HepG2 (cell line): ENCODE data around the gene SLIRP. TPM values are rescaled to one million over a fixed set of nuclear protein-coding genes. Genes with fewer than 3 reads are reported as not detected.

ENCODE experiments used
- DNMT3B ChIP-seq: conservative IDR thresholded peaks from 2 replicates; pipeline ENCODE4 v1.6.1; 2016; ENCODE audit warnings: missing biosample characterization, control low read depth
- E2F1 ChIP-seq: sonication (generic); formaldehyde crosslinking; IDR thresholded peaks from 2 replicates; pipeline ENCODE4 v1.5.0; 2020; ENCODE audit warnings: missing genetic modification reagents
- FOXP4 ChIP-seq: sonication (generic); formaldehyde crosslinking; IDR thresholded peaks from 2 replicates; pipeline ENCODE4 v1.4.0; 2020; ENCODE audit warnings: missing genetic modification reagents
- GABPA ChIP-seq, 2 experiments: IDR thresholded peaks; 2 replicates each; pipeline ENCODE4 v1.6.1; 2011 to 2016; ENCODE audit warnings: low read depth in 2 of 2, low read length in 1 of 2, missing biosample characterization in 1 of 2, missing genetic modification characterization in 1 of 2
- HBP1 ChIP-seq: IDR thresholded peaks from 2 replicates; pipeline ENCODE4 v1.6.1; 2016; ENCODE audit warnings: low read depth, control low read depth
- MNT ChIP-seq: fragments of 450-650 bp; IDR thresholded peaks from 2 replicates; pipeline ENCODE4 v1.6.1; 2016
- NFAT5 ChIP-seq: sonication (generic); formaldehyde crosslinking; IDR thresholded peaks from 2 replicates; pipeline ENCODE4 v1.4.0; 2020; ENCODE audit warnings: missing genetic modification reagents
- SMAD1 ChIP-seq: sonication (generic); formaldehyde crosslinking; IDR thresholded peaks from 2 replicates; pipeline ENCODE4 v1.4.0; 2020; ENCODE audit warnings: missing genetic modification reagents, low read depth, mild to moderate bottlenecking, borderline replicate concordance
- SYNCRIP ChIP-seq: fragments of 200-400 bp; formaldehyde crosslinking; IDR thresholded peaks from 2 replicates; pipeline ENCODE4 v1.6.1; 2018; ENCODE audit warnings: mild to moderate bottlenecking, low read depth, low read length; ENCODE audit not compliant: insufficient read depth
- ZBTB2 ChIP-seq: sonication (generic); formaldehyde crosslinking; IDR thresholded peaks from 2 replicates; pipeline ENCODE4 v1.8.0; 2022; ENCODE audit warnings: low read depth, missing genetic modification reagents
- ZNF33A ChIP-seq: sonication (generic); formaldehyde crosslinking; IDR thresholded peaks from 2 replicates; pipeline ENCODE4 v1.5.1; 2020; ENCODE audit warnings: missing genetic modification reagents, mild to moderate bottlenecking, moderate library complexity, borderline replicate concordance
- polyA plus RNA-seq, 8 experiments: library from polyadenylated mRNA; depleted of rRNA in 3 of 8; stranded (reverse) in 7 of 8; unstranded in 1 of 8; fragments of >200 nt; fragmentation: Illumina TruSeq in 4 of 8; extraction: Trizol in 4 of 8; gene quantifications; 2 replicates each; pipeline versions ENCODE4 v1.2.1 to v1.2.3, GENCODE V29; 2011 to 2016; ENCODE audit warnings: low read depth in 4 of 8, missing spikeins in 1 of 8, mixed read lengths in 1 of 8; ENCODE audit not compliant: insufficient read depth in 1 of 8
- total RNA-seq, 5 experiments: library from RNA; depleted of rRNA; stranded (reverse); fragments of >200 nt; fragmentation: Illumina TruSeq; extraction: Trizol; gene quantifications; 2 replicates each; pipeline ENCODE4 v1.2.3, GENCODE V29; 2016; ENCODE audit warnings: low read depth in 1 of 5

SLIRP gene
- total and polyA plus RNA-seq, 2 of the 13 experiments (the other 11 are each of a cell fraction or from before 2014, with no cell fraction given) = 281 to 548 TPM

GRCh38 chr14:77707724-77708408 lies at the start of gene SLIRP, which contains the start of gene ALKBH1 (continued):
- TF ChIP-seq HBP1 (CRISPR knock-in tag) (peak; percentile 85), SMAD1 (peak; percentile 67; the same call in 1 of the 2 replicates), SYNCRIP (no peak), ZNF33A (no peak), GABPA (IDR thresholded peaks at IDR 0.05; ENCODE audit: low read depth, low read length) (peak; percentile 91), GABPA (CRISPR knock-in tag; IDR thresholded peaks at IDR 0.05; ENCODE audit: low read depth) (peak; percentile 99), MNT (no peak), NFAT5 (0 out of 2 replicates have a peak, but pooled peaks have one; percentile 42), E2F1 (CRISPR knock-in tag) (peak; percentile 58; the same call in 1 of the 2 replicates), DNMT3B (CRISPR knock-in tag) (peak; percentile 79; the same call in 1 of the 2 replicates), ZBTB2 (CRISPR knock-in tag) (no peak), FOXP4 (CRISPR knock-in tag) (peak; percentile 51)
